CD8-positive, alpha-beta memory T cell (primary cell): Measurements from ENCODE around the gene ARL6IP5. TPM values are rescaled to one million over a fixed set of nuclear protein-coding genes. Genes with fewer than 3 reads are reported as not detected.

Source experiments
- CTCF ChIA-PET: fragments of 350-600 bp; sonication (Branson Sonifier 250); formaldehyde crosslinking; loops from one replicate; lab custom pipeline; 2021; ENCODE audit warnings: antibody characterized with exemption; lab: Charles Lee
- POLR2A ChIA-PET: fragments of 350-600 bp; sonication (Branson Sonifier 250); formaldehyde crosslinking; loops from one replicate; lab custom pipeline; 2021; ENCODE audit warnings: antibody characterized with exemption; lab: Charles Lee
- DNase-seq, 5 donors: peaks; one replicate each; pipeline versions ENCODE4 v3.0.0 to v3.0.0-alpha.2; 2020 to 2022; ENCODE audit warnings: mixed read lengths in 1 of 5
- H3K27ac ChIP-seq: one replicate; pipeline ENCODE4 v1.7.0; 2013; ENCODE audit warnings: low read depth, mild to moderate bottlenecking, low read length, moderate library complexity
- H3K27me3 ChIP-seq: 2 replicates; pipeline ENCODE4 v1.7.0; 2013; ENCODE audit warnings: low read length, mild to moderate bottlenecking; ENCODE audit not compliant: insufficient read depth, poor library complexity, severe bottlenecking
- H3K36me3 ChIP-seq: 2 replicates; pipeline ENCODE4 v1.7.0; 2013; ENCODE audit warnings: mild to moderate bottlenecking, low read length, moderate library complexity; ENCODE audit not compliant: insufficient read depth
- H3K4me1 ChIP-seq: 2 replicates; pipeline ENCODE4 v1.7.0; 2013; ENCODE audit warnings: mild to moderate bottlenecking, low read length, moderate library complexity; ENCODE audit not compliant: insufficient read depth
- H3K4me3 ChIP-seq: 2 replicates; pipeline ENCODE4 v1.7.0; 2013; ENCODE audit warnings: mild to moderate bottlenecking, low read length
- H3K9me3 ChIP-seq: 2 replicates; pipeline ENCODE4 v1.7.0; 2013; ENCODE audit warnings: mild to moderate bottlenecking, low read length
- H3K27ac Mint-ChIP-seq, 8 donors: one replicate each; pipeline ENCODE4 v1.8.0; 2020 to 2021; ENCODE audit warnings: mixed read lengths in 8 of 8, mild to moderate bottlenecking in 6 of 8, inconsistent platforms in 3 of 8, moderate library complexity in 3 of 8
- H3K27me3 Mint-ChIP-seq, 2 donors: one replicate each; pipeline ENCODE4 v1.8.0; 2020 to 2021; ENCODE audit warnings: mixed read lengths in 2 of 2, mild to moderate bottlenecking in 1 of 2, moderate library complexity in 1 of 2
- H3K36me3 Mint-ChIP-seq, 3 donors: one replicate each; pipeline ENCODE4 v1.8.0; 2020 to 2021; ENCODE audit warnings: mixed read lengths in 3 of 3, inconsistent platforms in 1 of 3, mild to moderate bottlenecking in 1 of 3
- H3K4me1 Mint-ChIP-seq, 3 donors: one replicate each; pipeline ENCODE4 v1.8.0; 2020 to 2021; ENCODE audit warnings: mixed read lengths in 3 of 3, inconsistent platforms in 1 of 3, mild to moderate bottlenecking in 1 of 3
- H3K4me3 Mint-ChIP-seq, 7 donors: one replicate each; pipeline ENCODE4 v1.8.0; 2020 to 2021; ENCODE audit warnings: mixed read lengths in 7 of 7, mild to moderate bottlenecking in 6 of 7, moderate library complexity in 4 of 7, inconsistent platforms in 2 of 7
- H3K9me3 Mint-ChIP-seq, 5 donors: one replicate each; pipeline ENCODE4 v1.8.0; 2020 to 2022; ENCODE audit warnings: mixed read lengths in 5 of 5, mild to moderate bottlenecking in 3 of 5, moderate library complexity in 2 of 5, inconsistent platforms in 1 of 5
- polyA plus RNA-seq: library from polyadenylated mRNA; unstranded; fragments of 300-500 nt; fragmentation: Illumina TruSeq; gene quantifications from one replicate; pipeline ENCODE4 v1.2.3, GENCODE V29; 2021
- total RNA-seq, 2 experiments: library from RNA; stranded (reverse); gene quantifications; one replicate each; pipeline ENCODE4 v1.2.3, GENCODE V29; 2021

Gene ARL6IP5
- total and polyA plus RNA-seq, 3 experiments from 2014 or later: 121 to 425 (median 124) TPM

DNA sequence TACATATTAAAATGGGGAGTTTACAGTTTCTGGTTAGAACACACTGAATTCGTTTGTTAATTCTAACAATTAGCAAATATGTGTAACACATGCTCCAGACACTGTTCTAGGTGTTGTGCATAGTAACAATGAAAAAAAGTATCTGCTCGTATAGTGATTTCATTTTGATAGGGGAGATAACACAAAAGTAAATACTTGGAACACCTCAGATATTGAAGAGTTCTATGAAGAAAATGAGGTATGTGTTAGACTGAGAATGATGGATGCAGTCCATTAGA, 25.9 kb upstream of the ARL6IP5 start:
- Mint-ChIP-seq H3K4me1 (peaks cover 33 to 54% (median 51%) of the 10 kb centered on the region in 3 donors), H3K9me3 (no peaks in the 10 kb centered on the region), H3K4me3 (peak overlapping the region in 5 of 7 donors; percentile 6 to 68 (median 31)), H3K27me3 (no peaks in the 10 kb centered on the region), H3K36me3 (peaks cover 16 to 61% (median 18%) of the 10 kb centered on the region in 3 donors), H3K27ac (peak overlapping the region; percentile 74 to 94 (median 92))
- H3K27me3 ChIP-seq: no peaks in the 10 kb centered on the region
- POLR2A ChIA-PET: interaction anchor here (1.0 to 1.3 kb wide), 4 partner anchors 16 to 33 kb away, joined by 3 to 4 read pairs (median 4); partner anchors contain the start of gene ARL6IP5
- peaks cover 31% of the 10 kb centered on the region for H3K36me3 ChIP-seq
- peak overlapping the region; percentile 11 for H3K4me3 ChIP-seq
- peaks cover 36% of the 10 kb centered on the region for H3K4me1 ChIP-seq
- DNase-seq: no peak
- H3K27ac ChIP-seq: peak overlapping the region; percentile 40
- H3K9me3 ChIP-seq: no peaks in the 10 kb centered on the region
- CTCF ChIA-PET: interaction anchor here (0.9 to 2.2 kb wide), 4 partner anchors 27 to 34 kb away, joined by 3 to 4 read pairs (median 4); no protein-coding TSS in a partner anchor

DNA sequence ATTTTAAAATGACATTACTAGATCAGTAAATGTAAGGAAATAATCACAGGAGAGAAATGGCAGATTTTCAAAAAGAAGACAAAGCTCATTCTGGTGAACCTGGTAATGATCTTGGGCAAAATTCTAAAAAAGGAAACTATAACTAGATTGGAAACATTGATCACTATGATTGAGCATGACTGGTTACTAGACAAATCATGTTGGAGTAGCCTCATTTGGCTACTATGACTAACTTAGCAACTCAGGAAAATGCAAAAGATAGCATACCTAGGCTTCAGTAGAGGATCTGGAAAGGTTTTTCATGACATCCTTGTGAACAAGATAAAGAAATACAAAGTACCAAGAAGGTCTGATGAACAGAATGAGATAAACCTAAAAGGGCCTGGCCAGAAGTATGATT, 25.0 kb upstream of the ARL6IP5 start:
- H3K27me3 ChIP-seq: no peaks in the 10 kb centered on the region
- Mint-ChIP-seq H3K27ac (peak overlapping the region; percentile 74 to 94 (median 92)), H3K4me3 (no peak overlapping the region), H3K36me3 (peaks cover 16 to 62% (median 18%) of the 10 kb centered on the region in 3 donors), H3K4me1 (peaks cover 40 to 62% (median 59%) of the 10 kb centered on the region in 3 donors), H3K27me3 (no peaks in the 10 kb centered on the region), H3K9me3 (no peaks in the 10 kb centered on the region)
- POLR2A ChIA-PET: interaction anchor here (1.1 kb wide), 1 partner anchor 32 kb away, joined by 4 read pairs; no protein-coding TSS in a partner anchor
- CTCF ChIA-PET: interaction anchor here (1.0 to 2.2 kb wide), 2 partner anchors 30 to 34 kb away, joined by 3 to 4 read pairs; no protein-coding TSS in a partner anchor
- peaks cover 44% of the 10 kb centered on the region for H3K4me1 ChIP-seq
- DNase-seq: no peak
- no peak overlapping the region for H3K27ac ChIP-seq
- peaks cover 30% of the 10 kb centered on the region for H3K36me3 ChIP-seq
- no peak overlapping the region for H3K4me3 ChIP-seq
- no peaks in the 10 kb centered on the region for H3K9me3 ChIP-seq

DNA sequence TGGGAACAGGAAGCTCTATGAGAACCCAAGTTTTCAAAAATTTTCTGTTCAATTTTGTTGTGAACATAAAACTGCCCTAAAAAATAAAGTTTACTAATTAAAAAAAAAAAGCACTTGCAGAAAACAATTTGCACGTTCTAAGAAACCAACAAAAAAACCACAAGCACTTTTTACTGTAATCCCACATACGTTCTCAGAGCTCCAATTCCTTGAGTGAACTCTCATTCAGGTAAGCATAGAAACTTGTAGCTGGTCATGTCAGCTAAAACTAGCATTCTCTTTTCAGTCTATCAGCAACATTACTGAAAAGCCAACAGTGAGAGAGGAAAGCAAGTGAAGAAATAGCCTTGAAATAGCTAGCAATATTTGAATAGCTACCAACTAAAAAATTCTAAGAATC, 21.1 kb upstream of the ARL6IP5 start:
- Mint-ChIP-seq H3K27me3 (no peaks in the 10 kb centered on the region), H3K27ac (peak overlapping the region; percentile 27 to 94 (median 84)), H3K4me1 (peaks cover 47 to 65% (median 63%) of the 10 kb centered on the region in 3 donors), H3K4me3 (peak overlapping the region in 6 of 7 donors; percentile 40 to 72 (median 46)), H3K36me3 (peaks cover 16 to 48% (median 19%) of the 10 kb centered on the region in 3 donors), H3K9me3 (no peaks in the 10 kb centered on the region)
- no peak overlapping the region for H3K4me3 ChIP-seq
- no peak for DNase-seq
- H3K36me3 ChIP-seq: peaks cover 20% of the 10 kb centered on the region
- H3K9me3 ChIP-seq: no peaks in the 10 kb centered on the region
- peaks cover 50% of the 10 kb centered on the region for H3K4me1 ChIP-seq
- ChIA-PET CTCF (interaction anchor here (0.7 to 1.6 kb wide), 3 partner anchors 11 to 30 kb away, joined by 3 to 7 read pairs (median 3); partner anchors contain the start of genes ARL6IP5 and TMF1), POLR2A (interaction anchor here (0.6 to 0.8 kb wide), 2 partner anchors 10 to 23 kb away, joined by 3 to 4 read pairs; no protein-coding TSS in a partner anchor)
- no peak overlapping the region for H3K27ac ChIP-seq
- no peaks in the 10 kb centered on the region for H3K27me3 ChIP-seq

DNA sequence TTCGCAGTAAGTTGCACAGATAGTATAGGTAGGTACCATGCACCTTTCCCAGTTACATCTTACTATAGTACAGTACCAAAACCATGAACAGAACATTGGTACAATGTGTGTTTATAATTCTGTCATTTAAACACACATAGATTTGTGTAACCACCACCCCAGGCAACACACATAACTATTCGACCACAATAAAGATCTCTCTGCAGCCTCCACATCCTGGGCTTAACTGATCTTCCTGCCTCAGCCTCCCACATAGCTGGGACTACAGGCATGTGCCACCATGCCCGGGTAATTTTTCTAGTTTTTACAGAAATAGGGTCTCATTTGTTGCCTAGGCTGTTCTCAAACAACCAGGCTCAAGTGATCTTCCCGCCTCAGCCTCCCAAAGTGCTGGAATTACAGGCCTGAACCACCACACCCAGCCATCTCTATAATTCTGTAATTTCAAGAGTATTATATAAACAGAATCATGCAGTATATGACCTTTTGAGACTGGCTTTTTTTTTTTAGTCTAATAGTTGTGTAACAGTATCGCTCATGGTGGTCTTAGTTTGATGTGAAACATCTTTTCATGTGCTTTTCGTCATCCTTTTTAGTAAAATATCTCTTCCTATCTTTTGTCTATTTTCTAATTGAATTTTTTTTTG, 19.3 kb upstream of the ARL6IP5 start:
- no peak overlapping the region for H3K4me3 ChIP-seq
- peak in 1 of 5 donors; percentile 27 for DNase-seq
- H3K27ac ChIP-seq: no peak overlapping the region
- Mint-ChIP-seq H3K27ac (peak overlapping the region; percentile 84 to 95 (median 89)), H3K4me1 (peaks cover 36 to 56% (median 52%) of the 10 kb centered on the region in 3 donors), H3K27me3 (no peaks in the 10 kb centered on the region), H3K36me3 (peaks cover 9 to 40% (median 11%) of the 10 kb centered on the region in 3 donors), H3K9me3 (no peaks in the 10 kb centered on the region), H3K4me3 (peak overlapping the region in 6 of 7 donors; percentile 23 to 65 (median 61))
- CTCF ChIA-PET: no interaction called here
- POLR2A ChIA-PET: no interaction called here
- H3K4me1 ChIP-seq: peaks cover 37% of the 10 kb centered on the region
- no peaks in the 10 kb centered on the region for H3K9me3 ChIP-seq
- peaks cover 13% of the 10 kb centered on the region for H3K36me3 ChIP-seq
- H3K27me3 ChIP-seq: no peaks in the 10 kb centered on the region

DNA sequence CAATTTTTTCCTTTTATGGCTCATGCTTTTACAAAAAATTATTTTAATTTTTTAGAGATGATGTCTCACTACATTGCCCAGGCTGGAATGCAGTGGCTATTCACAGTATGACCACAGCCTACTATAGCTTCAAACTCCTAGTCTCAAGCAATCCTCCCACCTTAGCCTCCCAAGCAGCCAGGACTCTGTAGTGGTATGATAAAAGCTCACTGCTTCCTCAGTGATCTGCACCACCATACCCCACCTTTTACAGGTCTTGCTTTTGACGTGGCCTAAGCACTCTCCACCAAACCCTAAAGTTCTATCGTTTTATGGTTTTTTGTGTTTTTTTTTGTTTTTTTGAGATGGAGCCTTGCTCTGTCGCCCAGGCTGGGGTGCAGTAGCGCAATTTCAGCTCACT, 18.6 kb upstream of the ARL6IP5 start:
- peaks cover 4 to 41% (median 14%) of the 10 kb centered on the region in 3 donors for H3K36me3 Mint-ChIP-seq
- Histone ChIP-seq H3K4me3 (no peak overlapping the region), H3K4me1 (peaks cover 37% of the 10 kb centered on the region), H3K27me3 (no peaks in the 10 kb centered on the region), H3K9me3 (no peaks in the 10 kb centered on the region), H3K36me3 (peaks cover 9% of the 10 kb centered on the region), H3K27ac (no peak overlapping the region)
- ChIA-PET CTCF (no interaction called here), POLR2A (interaction anchor here (0.8 kb wide), 1 partner anchor 14 kb away, joined by 3 read pairs; the partner anchor contains the start of gene TMF1)
- H3K27me3 Mint-ChIP-seq: no peaks in the 10 kb centered on the region
- DNase-seq: no peak
- H3K27ac Mint-ChIP-seq: peak overlapping the region; percentile 78 to 93 (median 88)
- no peaks in the 10 kb centered on the region for H3K9me3 Mint-ChIP-seq
- peaks cover 34 to 63% (median 53%) of the 10 kb centered on the region in 3 donors for H3K4me1 Mint-ChIP-seq
- peak overlapping the region in 1 of 7 donors; percentile 65 for H3K4me3 Mint-ChIP-seq

DNA sequence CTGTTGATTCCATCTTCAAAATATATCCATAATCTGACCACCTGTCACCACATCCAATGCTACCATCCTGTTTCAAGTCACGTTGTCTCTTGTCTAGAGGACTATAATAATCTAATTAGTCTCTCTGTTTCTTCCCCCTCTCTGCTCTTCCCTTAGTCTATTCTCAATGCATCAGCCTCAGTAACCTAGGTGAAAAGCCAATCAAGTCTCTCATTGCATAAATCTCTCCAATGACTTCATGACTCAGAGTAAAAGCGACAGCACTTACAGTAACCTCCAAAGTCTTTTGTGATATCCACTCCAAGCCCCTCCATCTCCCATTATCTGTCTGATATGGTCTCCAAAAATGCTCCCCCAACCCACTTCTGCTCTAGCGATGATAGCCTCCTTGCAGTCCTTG, 11.8 kb upstream of the ARL6IP5 start:
- ChIA-PET POLR2A (no interaction called here), CTCF (no interaction called here)
- no peak overlapping the region for H3K4me3 ChIP-seq
- H3K36me3 Mint-ChIP-seq: peaks cover 0 to 60% (median 19%) of the 10 kb centered on the region in 3 donors
- H3K27ac ChIP-seq: no peak overlapping the region
- peaks cover 4% of the 10 kb centered on the region for H3K4me1 ChIP-seq
- no peaks in the 10 kb centered on the region for H3K9me3 Mint-ChIP-seq
- DNase-seq: no peak
- H3K27me3 ChIP-seq: no peaks in the 10 kb centered on the region
- H3K4me3 Mint-ChIP-seq: peak overlapping the region in 1 of 7 donors; percentile 16
- peaks cover 3% of the 10 kb centered on the region for H3K36me3 ChIP-seq
- no peaks in the 10 kb centered on the region for H3K27me3 Mint-ChIP-seq
- H3K9me3 ChIP-seq: no peaks in the 10 kb centered on the region
- peaks cover 26 to 47% (median 44%) of the 10 kb centered on the region in 3 donors for H3K4me1 Mint-ChIP-seq
- peak overlapping the region in 6 of 8 donors; percentile 0 to 70 (median 8) for H3K27ac Mint-ChIP-seq

DNA sequence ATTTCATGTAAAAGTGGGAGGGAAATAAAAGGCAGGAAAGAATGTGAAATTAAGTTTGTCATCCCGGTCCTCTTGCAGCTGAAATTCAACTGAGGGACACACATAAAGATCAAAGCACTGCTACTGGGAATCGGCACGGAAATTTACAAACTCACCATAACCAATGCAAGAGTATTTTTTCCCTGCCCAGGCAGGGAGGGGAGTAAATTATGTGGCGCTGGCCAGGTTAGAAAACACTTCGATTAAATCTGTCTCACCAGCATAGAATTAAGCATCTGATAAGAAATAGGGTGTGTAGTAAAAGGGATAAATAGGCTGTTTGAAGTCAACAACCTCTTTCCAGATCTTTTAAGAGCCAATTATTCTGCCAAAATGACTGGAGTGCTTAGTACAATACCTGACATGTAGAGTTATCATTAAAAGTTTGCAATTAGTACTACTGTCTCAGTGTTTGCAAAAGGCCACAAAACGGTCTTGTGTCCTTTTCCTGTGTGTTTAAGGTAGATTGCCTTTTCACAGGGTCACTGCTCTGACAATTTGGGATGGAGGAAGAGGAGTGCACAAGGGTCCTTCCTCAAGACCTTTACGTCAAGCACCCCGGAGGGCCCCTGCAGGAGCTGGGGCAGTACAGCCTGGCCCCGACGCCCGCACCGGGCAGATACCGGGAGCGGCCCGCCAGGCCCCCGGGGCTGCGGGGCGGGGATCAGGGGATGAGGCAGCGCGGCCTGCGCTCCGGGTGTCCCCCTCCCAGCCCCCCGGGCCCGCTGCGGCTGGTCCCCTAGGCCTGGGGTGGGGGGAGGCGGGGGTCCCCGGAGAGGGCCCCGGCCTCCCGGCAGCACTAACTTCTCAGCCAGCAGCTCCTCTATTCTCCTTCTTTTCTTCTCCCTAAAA, 5.2 kb upstream of the ARL6IP5 start:
- Mint-ChIP-seq H3K27ac (peak overlapping the region; percentile 69 to 96 (median 84)), H3K4me3 (peak overlapping the region; percentile 80 to 92 (median 87)), H3K4me1 (peaks cover 67 to 76% (median 69%) of the 10 kb centered on the region in 3 donors), H3K9me3 (no peaks in the 10 kb centered on the region), H3K36me3 (peaks cover 0 to 26% (median 0%) of the 10 kb centered on the region in 3 donors), H3K27me3 (no peaks in the 10 kb centered on the region)
- ChIA-PET POLR2A (interaction anchor here (1.0 to 1.7 kb wide), 3 partner anchors 9 to 27 kb away, joined by 3 to 6 read pairs (median 3); no protein-coding TSS in a partner anchor), CTCF (no interaction called here)
- Histone ChIP-seq H3K27ac (peak overlapping the region; percentile 62), H3K4me1 (peaks cover 62% of the 10 kb centered on the region), H3K4me3 (peak overlapping the region; percentile 85), H3K36me3 (no peaks in the 10 kb centered on the region), H3K27me3 (no peaks in the 10 kb centered on the region), H3K9me3 (no peaks in the 10 kb centered on the region)
- peak in 1 of 5 donors; percentile 7 for DNase-seq
